HG03060 (cell line): ENCODE results near the gene TIPIN.
"Not testable (repeated sequence)": the region's sequence is repeated elsewhere in the genome, so short reads cannot be mapped to it uniquely, and the experiment has no call there.

Experiments
- ATAC-seq: cut with Tn5 transposase; IDR thresholded peaks from one replicate; pipeline ENCODE4 v1.9.1; 2021; ENCODE audit warnings: low read depth, moderate number of reproducible peaks; ENCODE audit not compliant: unreplicated experiment

Gene TIPIN

GRCh38 chr15:66356359-66357236 is at the start of gene TIPIN:
Gene TIPIN (minus strand): TSS chr15:66356685. CDS start chr15:66352947, 3,738 bp downstream.
- ATAC-seq, result peak; percentile 91

- ATAC-seq, result no peak
Measured at GRCh38 chr15:66405615-66406014, 49.1 kb upstream of the TIPIN start.

- ATAC-seq, result no peak
Measured at GRCh38 chr15:66405007-66405406, 48.5 kb upstream of the TIPIN start.

GRCh38 chr15:66404532-66404931 is 48.0 kb upstream of the TIPIN start:
- no peak for ATAC-seq

GRCh38 chr15:66404122-66404521 is 47.6 kb upstream of the TIPIN start:
- ATAC-seq, result no peak

- ATAC-seq, result no peak
Measured at GRCh38 chr15:66403323-66403722, 46.8 kb upstream of the TIPIN start.

- no peak for ATAC-seq
Measured at GRCh38 chr15:66402761-66403284, 46.3 kb upstream of the TIPIN start.

- ATAC-seq, result no peak
Measured at GRCh38 chr15:66401130-66402021, 44.9 kb upstream of the TIPIN start.

GRCh38 chr15:66400351-66400774 is 43.9 kb upstream of the TIPIN start:
- no peak for ATAC-seq

- no peak for ATAC-seq
Measured at GRCh38 chr15:66399276-66399675, 42.8 kb upstream of the TIPIN start.

- no peak for ATAC-seq
Measured at GRCh38 chr15:66394915-66395314, 38.4 kb upstream of the TIPIN start.

GRCh38 chr15:66394472-66394871 is 38.0 kb upstream of the TIPIN start:
- no peak for ATAC-seq

GRCh38 chr15:66393037-66393436 is 36.6 kb upstream of the TIPIN start:
- not testable (repeated sequence) for ATAC-seq

GRCh38 chr15:66390678-66391077 is 34.2 kb upstream of the TIPIN start:
- ATAC-seq, result no peak

- no peak for ATAC-seq
Measured at GRCh38 chr15:66389859-66390381, 33.4 kb upstream of the TIPIN start.

- no peak for ATAC-seq
Measured at GRCh38 chr15:66389098-66389858, 32.8 kb upstream of the TIPIN start.

GRCh38 chr15:66388576-66388975 is 32.1 kb upstream of the TIPIN start:
- ATAC-seq, result no peak

- no peak for ATAC-seq
Measured at GRCh38 chr15:66388043-66388363, 31.5 kb upstream of the TIPIN start.

- ATAC-seq, result peak; percentile 2
Measured at GRCh38 chr15:66387163-66388042, 30.9 kb upstream of the TIPIN start.
